Activated T-cell treated with anti-CD3 and anti-CD28 coated beads for 24 hours (primary cell): Measurements from ENCODE around the gene IP6K1.
A peak's percentile ranks its signal among the peaks of the same experiment; 100 is the strongest.
"Not testable (repeated sequence)": the region's sequence is repeated elsewhere in the genome, so short reads cannot be mapped to it uniquely, and the experiment has no call there.

Experiments used
- DNase-seq: peaks from one replicate; pipeline ENCODE4 v3.0.0-alpha.2; 2020; ENCODE audit warnings: low read depth

IP6K1 gene

DNA sequence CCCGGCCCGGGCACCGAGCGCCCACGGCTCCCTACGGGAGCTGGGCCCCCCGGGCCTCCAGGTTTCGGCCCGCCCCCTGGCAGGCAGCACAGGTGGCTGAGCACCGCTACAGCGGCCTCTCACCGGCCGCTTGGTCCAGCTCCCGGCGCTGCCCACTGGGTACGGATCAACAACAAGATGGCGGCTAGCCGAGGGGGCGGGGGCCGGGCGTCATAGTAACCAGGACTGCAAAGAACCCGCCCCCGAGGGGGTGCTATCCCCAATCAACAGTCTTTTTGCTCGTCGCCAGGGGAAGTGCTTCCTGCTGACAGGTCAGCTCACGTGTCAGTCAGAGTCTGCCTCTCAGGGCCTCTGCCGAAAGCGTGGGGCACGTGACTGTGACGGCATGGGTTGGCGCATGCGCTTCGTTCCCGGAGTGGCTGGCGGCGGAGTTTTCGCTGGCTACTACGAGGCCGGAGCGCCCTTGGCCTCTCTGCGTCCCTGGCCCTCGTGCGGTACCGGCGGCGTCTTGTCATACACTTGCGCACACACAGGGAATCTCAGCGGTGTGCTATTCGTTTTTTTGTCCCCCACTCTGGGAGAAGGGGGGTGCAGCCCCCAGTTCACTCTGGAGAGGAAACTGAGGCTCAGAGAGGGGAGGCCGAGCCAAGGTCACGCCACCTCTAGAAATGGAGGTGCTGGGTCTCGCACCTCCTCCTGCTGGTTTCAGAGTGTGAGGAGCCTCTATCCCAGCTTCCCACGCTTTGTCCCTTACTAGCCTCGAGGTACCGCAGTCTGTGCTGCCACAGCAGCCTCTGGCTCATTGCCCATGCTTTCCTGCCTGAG lies at the start of gene IP6K1:
Gene IP6K1, minus strand, starts transcription at position 186 of the 825 bp plus-strand sequence. CDS start 38,502 bp downstream, outside the sequence.
- DNase-seq: peak; percentile 100

GRCh38 chr3:49831341-49831740 lies 45.0 kb upstream of the IP6K1 start:
- DNase-seq: no peak

- DNase-seq: no peak
Observed at GRCh38 chr3:49826016-49826415, 39.7 kb upstream of the IP6K1 start.

DNA sequence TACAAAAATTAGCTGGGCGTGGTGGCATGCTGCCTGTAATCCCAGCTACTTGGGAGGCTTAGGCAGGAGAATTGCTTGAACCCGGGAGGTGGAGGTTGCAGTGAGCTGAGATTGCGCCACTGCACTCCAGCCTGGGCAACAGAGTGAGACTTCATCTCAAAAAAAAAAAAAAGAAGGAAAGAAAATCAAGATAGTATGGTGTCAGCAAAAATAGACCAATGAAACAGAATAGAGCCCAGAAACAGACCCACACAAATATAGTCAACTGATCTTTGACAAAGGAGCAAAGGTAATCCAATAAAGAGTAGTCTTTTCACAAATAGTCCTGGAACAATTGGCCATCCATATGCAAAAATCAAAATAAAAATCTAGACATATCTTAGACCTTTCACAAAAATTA lies 36.8 kb upstream of the IP6K1 start:
- not testable (repeated sequence) for DNase-seq

GRCh38 chr3:49813497-49814174 lies 27.3 kb upstream of the IP6K1 start, which contains the start of gene UBA7:
TSS of gene UBA7 (minus strand) at chr3:49813953. CDS start at chr3:49813787, 166 bp downstream.
- no peak for DNase-seq

DNA sequence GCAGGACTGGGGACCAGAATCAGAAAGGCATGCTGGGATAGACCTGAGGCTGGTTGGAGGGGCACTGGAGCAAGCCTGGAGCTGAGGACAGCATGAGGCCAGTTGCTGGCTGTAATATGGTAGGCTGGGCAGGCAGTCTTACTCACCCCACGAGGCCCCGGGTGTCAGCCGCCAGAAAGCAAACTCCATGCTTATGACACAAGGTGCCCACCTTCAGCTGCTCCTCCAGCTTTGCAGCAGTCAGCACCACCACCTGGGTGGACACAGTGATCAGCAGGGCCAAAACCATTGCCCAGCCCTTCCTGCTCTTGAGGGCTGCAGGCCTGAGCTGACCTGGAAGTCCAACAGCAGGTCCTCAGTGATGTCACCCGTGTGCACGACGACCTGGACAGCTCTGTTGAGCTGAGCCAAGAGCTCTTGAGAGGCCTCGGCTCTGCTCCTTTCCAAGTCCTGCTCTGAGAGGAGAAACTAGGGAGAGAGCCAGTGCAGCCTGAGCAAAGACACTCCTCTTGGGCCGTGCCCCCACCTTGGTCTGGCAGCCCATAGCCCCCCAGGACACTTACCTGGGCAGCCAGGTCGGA lies 26.7 kb upstream of the IP6K1 start:
- DNase-seq: no peak

- no peak for DNase-seq
Observed at GRCh38 chr3:49807431-49808114, 21.2 kb upstream of the IP6K1 start.

DNA sequence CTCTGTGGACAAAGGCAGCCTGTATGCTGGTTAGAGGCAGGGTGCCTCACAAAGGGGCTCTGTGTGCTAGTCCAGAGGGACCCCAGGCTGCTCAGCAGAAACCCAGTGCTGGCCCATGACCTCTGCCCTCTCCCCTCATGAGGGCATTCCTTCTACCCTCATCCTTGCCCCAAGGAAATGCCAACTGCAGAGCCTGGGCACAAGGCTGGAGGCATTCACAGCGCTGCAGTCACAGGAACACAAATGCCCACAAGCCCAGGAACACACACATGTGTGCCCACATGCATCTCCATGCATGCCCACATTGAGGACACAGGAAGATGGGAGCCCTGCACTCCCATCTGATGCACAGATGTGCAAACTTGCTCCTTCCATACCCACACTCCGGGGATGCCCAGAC lies 20.5 kb upstream of the IP6K1 start:
- DNase-seq: no peak

GRCh38 chr3:49805897-49806701 lies 19.8 kb upstream of the IP6K1 start:
- DNase-seq: no peak

DNA sequence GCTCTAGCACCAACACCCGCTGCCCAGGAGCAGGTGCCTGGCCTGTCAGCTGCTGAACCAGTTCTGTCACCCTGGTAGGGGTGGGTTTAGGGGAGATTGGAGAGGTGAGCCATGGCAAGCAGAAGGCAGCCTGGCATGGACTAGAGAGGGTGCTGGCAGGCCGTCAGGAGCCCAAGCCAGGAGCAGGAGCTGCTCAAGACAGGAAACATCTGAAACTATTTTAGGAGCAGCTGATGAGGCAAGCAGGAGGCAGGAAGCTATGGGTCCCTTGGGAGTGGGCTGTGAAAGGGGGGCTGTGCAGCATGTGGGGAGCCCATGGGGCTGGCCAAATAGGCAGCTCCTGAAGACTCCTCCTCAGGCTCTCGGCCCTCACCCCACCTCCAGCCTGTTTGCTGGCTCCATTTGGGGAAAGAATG lies 19.0 kb upstream of the IP6K1 start:
- DNase-seq: no peak

DNA sequence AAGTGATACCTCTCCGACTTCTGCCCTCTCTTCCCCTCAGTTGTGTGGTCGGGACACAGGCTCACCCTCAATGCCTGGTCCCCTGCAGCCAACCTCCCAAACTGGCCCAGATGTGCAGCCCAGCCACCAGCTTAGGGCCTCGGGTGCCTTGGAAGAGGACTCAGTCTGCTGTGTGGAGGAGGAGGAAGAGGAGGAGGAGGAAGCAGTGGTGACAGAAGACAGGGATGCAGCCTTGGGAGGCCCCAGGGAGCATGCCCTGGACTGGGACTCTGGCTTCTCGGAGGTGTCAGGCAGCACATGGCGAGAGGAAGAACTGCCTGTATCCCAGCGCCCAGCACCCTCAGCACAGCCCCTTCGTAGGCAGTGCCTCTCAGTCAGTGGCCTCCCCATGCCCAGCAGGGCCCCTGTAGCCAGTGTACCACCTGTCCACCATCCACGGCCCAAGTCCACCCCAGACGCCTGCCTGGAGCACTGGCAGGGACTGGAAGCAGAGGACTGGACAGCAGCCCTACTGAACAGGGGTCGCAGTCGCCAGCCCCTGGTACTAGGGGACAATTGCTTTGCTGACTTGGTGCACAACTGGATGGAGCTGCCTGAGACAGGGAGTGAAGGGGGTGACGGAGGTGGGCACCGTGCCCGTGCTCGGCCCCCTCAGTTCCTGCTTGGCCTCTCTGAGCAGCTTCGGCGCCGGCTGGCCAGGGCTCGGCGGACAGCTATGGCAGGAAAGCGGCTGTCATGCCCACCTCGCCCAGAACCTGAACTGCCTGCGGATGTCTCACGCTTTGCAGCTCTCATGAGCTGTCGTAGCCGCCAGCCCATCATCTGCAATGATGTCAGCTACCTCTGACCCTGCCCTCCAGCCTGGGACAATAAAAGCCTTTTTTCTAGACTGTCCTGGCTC lies 18.0 kb upstream of the IP6K1 start:
- no peak for DNase-seq

DNA sequence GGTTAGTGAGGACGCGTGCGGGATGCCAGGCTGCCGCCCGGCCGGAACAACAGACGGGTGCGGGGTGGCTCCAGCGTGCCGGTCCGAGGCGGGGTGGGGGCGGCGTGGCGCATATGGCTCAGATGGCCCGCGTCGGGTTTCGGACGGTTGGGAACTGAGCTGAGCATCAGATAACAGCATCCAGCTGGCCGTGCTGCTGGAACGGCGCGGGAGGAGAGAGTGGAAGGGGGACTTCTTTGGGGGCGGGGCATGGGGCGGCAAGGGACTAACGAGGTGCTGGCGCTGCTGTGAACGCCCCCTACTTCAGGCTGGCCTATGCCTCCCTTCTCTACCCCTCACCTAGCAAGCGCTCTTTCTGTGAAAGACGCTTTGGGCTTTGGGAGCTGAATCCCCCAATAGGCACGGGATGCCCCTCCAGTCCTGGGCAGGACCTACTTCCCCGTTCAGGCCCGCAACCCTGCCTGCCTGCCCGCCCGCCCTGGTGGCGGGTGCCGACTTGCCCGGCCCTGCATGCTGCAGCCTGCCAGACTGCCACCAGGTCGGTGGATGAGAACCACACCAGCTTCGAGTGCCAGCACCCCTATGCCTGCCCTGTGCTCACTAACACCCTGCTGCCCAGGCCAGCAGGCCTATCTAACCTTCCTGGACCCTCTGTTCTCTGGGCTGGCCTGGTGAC lies 17.3 kb upstream of the IP6K1 start:
- DNase-seq: peak; percentile 20

GRCh38 chr3:49802719-49803464 lies 16.6 kb upstream of the IP6K1 start, which contains the start of gene INKA1:
TSS of gene INKA1 (plus strand) at chr3:49803261. CDS start at chr3:49803393, 132 bp downstream.
- DNase-seq: peak; percentile 83

GRCh38 chr3:49801160-49801559 lies 14.8 kb upstream of the IP6K1 start:
- DNase-seq: no peak

DNA sequence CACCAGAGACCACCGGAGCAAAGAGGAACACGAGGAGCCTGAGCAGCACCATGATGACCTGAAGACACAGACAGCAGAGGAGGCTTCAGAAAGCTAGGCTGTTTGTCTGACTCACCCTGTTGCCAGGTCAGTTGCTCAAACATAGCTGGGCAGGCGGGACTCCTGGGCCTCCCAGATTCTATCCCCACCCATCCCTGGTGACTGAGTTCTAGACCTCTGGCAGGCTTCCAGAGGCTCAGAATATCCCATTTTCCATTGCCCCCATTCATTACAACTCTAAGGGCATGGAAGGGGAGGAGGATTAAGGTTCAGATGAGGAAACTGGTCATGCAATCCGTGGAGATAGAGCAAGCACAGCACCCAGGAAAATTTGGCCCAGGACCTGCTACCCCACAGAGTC lies 13.4 kb upstream of the IP6K1 start, which contains the start of gene CDHR4:
Gene CDHR4, minus strand, starts transcription at position 113 of the 400 bp plus-strand sequence. Its CDS starts 61 bp downstream, at position 52.
- no peak for DNase-seq

- DNase-seq: no peak
Observed at GRCh38 chr3:49799105-49799504, 12.8 kb upstream of the IP6K1 start.

DNA sequence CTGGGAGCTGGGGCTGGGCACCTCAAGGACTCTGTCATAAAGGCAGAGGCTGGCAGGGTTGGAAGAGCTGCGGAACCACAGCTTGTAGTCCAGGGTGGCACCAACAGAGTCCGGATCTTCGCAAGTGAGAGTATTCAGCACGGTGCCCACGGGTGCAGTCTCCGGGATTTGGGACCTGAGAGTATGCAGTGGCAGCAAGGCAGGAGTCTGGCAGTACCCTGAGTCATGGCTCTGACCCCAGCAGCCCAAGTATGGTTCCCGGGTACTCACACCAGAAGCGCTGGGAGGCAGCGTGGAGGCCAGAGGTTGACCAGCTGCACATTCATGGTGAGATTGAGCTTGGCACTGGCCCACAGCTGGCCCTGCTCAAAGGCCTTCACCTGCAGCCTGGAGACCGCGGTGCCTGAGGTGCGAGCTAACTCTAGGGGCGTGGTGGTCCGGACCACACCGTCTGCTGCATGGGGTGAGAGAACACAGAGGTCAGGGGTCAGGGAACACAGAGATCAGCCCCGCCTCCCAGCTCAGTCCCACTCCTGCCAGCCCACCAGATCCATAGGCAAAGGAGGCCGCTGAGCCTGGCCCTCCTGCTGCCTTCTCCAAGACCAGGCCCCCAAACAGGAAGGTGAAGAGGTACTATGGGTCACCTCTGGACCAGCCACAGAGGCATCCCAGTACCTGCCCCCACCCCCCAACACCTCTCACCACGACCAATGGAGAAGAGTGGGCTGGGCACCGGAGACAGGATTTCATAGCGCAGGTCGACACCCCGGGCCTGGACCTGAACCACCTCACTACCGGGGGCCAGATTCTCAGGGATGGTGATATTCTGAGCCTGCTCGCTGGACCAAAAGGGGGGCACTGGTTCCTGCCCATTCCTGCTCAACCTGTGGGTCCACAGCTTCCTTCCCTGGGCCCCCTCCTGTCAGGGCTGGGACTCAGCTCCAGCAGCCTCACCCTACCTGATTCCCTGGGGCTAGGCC lies 8.9 kb upstream of the IP6K1 start:
- DNase-seq: no peak

- DNase-seq: no peak
Observed at GRCh38 chr3:49794431-49794830, 8.1 kb upstream of the IP6K1 start.
